HG03135 (cell line): ENCODE measurements around the gene MATCAP1.
A peak's percentile ranks its signal among the peaks of the same experiment; 100 is the strongest.

Experiments used
- ATAC-seq: cut with Tn5 transposase; IDR thresholded peaks from one replicate; pipeline ENCODE4 v1.9.1; 2021; ENCODE audit warnings: mild to moderate bottlenecking, moderate library complexity; ENCODE audit not compliant: unreplicated experiment

Gene MATCAP1

DNA sequence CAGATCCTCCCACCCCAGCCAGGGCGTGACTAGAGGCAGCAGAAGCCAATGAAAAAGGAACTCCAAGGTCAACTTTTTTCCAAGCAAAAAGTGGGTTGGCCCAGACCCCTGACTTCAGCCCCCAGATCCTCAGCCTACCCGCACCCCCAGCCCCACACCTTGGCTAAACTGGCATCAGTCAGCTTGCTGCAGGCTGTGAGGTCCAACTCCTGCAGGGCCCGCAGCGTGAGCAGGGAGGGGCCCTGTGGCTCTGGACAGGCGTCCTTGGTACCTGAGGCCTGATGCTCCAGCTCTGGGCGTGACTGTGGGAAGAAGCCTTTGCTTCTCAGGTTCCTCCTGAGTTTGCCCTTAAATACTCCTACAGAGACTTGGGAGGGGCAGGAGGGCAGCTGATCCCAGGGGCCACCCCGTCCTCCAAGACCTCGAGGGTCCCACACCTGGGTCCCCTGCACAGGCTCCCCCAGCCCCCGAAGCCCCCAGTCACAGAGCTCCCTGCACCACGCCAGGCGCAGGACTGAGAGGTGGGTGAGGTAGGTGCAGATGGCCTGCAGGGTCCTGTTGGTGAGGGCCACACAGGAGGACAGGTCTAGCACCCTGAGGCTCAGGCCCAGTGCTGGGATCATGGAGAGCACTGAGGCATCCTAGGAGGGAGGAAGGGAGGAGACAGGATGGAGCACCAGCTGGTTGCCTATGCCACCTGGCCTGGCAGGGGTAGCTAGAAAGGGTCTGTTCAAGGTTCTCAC is 24.6 kb upstream of the MATCAP1 start:
- no peak for ATAC-seq

DNA sequence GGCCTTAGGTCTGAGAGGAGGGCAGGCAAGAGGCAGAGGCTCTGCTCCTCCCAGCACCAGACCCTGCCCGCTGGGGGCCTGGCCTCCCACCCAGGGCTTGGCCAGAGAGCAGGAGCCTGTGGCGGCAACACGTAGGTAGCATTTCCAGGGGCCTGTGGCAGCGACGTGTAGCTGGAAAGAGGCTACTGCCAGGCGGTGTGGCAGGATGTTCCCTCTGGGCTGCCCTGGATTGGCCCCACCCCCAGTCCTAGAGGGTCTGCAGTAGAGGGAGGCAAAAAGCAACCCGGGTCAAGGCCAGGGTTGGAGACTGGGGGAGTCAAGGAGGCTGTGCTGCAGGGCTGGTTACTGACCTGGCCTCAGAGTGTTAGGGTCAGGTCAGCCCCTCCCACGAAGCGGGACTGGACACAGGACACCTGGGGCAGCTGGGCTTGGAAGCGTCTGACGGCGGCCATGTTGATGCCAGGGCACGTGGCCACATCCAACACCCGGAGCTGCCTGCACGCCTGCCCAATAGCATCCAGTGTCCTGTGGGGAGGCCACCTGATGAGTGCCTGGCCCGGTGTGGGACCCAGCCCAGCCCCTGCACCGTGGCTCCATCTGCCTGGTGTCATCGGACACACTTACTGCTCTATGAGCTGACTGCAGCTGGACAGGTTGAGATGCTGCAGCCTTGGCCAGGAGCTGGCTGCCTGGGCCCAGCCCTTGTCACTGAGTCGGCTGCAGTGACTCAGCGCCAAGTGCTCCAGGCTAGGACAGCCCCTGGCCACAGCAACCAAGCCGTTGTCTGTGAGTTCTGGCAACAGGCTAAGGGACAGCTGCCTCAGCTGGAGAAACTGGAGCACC is 23.7 kb upstream of the MATCAP1 start:
- ATAC-seq: no peak

DNA sequence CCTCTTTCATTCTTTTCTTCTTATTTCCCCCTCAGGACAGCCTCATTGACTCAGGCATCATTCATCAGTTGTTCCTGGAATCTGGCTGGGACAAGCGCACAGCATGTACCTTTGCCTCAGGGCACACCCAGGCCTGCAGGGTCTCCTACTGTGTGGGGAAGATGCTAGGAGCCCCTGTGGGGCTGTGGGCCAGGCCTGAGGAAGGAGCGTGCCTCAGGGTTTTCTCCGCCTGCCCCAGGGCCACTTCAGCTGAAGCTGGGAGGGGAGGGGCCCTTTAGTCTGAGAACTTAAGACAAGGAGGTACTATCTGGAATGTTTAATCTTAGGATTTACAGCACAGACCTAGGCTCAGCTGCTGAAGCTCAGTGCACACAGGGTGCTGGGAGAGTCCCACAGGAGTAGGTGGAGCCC is 23.1 kb upstream of the MATCAP1 start:
- no peak for ATAC-seq

DNA sequence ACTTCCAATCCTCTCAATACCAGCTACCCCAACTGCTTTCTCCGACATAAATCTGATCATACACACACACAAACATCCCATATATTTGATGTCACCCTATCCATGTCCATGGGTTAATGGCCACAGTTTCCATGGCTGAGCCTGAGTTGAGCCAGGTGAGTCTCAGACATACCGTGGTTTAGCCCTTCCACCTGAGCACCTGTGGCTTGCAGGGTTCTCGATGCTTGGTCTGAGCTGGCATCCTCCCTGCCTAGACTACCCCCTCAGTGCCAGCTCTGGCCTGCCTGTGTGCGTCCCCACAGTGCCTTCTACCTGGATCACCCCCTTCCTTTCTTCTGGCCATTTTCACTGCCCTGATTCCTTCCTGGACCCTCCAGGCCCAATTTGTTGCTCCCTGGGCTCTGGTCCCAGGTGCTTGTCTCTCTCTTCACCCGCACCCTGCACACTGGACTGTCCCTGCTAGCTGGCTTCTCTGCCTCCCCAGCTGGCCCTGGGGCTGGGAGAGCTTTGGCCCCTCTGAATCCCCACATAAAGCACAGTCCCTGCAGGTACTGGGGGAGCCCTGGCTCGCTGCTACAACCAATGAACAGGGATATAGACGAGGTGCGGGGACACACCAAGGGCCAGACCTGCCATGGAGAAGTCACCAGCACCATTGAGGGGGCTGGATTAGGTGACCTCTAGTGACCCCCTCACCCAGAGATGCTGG is 22.5 kb upstream of the MATCAP1 start:
- ATAC-seq: no peak

DNA sequence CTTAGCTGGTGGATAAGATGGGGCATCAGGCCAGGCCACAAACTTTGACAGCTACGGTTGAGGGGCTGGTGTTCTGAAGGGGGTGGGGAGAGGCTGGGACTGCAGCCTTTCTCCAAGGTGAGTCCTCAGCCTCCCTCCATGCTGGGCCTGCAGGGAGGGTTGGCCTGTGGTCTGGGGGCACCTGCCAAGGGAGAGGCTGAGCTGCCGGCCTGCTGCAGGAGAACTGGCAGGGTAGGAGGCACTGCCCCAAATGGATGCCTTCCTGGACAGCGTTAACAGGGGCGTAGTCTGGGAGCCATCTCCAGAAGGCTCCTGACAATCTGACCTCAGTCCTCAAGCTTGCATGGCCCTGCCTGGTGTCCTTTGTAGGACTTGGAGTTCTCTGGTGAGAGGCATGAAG is 20.3 kb upstream of the MATCAP1 start:
- ATAC-seq: no peak

DNA sequence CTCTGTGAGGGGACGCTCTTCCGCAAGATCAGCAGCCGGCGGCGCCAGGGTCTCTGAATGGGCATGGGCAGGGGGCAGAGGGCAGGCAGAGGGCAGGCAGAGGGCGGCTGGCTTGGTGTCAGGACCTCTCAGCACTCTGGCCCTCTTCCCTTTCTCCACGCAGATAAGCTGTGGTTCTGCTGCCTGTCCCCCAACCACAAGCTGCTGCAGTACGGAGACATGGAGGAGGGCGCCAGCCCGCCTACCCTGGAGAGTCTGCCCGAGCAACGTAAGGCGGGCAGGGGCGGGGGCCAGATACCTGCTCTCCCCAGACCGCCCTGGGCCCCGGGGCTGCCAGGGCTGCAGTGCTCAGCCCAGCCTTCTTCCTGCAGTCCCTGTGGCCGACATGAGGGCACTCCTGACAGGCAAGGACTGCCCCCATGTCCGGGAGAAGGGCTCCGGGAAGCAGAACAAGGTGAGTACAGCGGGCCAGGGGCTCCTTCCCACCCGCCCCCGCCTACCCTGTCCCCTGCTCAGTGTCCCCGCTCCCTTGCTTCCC is 19.3 kb upstream of the MATCAP1 start:
- no peak for ATAC-seq

DNA sequence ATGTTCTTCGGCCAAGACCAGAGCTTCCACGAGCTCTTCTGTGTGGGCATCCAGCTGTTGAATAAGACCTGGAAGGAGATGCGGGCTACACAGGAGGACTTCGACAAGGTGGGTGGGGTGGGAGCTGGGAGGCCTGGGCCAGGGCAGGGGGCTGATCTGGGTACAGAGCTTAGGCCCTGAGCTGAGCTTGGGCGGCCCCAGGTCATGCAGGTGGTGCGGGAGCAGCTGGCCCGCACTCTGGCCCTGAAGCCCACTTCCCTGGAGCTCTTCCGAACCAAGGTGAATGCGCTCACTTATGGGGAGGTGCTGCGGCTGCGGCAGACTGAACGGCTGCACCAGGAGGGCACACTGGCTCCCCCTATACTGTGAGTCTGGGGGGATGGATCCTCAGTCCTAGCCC is 18.7 kb upstream of the MATCAP1 start:
- no peak for ATAC-seq

DNA sequence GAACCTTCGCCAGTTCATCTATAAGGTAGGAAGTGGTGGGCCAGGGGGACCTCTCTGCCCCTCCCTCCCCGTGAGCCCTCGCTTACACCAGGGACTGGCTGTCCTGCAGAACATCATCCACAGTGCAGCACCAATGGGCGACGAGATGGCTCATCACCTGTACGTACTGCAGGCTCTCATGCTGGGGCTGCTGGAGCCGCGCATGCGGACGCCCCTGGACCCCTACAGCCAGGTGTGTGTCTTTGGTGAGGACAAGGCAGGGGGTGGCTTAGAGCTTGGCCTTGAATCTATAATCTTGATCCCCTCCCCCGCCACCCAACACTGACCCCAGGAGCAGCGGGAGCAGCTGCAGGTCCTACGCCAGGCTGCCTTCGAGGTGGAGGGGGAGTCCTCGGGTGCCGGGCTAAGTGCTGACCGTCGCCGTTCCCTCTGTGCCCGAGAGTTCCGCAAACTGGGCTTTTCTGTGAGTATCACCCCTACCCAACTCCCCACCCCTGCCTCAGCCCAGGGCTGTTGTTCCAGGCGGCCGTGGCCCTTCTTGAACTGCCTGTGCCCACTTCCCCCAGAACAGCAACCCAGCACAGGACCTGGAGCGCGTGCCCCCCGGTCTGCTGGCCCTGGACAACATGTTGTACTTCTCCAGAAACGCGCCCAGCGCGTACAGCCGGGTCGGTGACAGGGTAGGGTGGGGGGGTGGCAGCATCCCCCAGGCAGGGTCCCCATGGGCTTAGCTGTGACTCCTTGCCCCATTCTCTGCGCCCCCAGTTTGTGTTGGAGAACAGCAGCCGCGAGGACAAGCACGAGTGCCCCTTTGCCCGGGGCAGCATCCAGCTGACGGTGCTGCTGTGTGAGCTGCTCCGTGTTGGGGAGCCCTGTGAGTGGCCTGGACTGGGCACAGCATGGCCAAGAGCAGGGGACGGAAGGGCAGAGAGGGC is 17.9 kb upstream of the MATCAP1 start:
- no peak for ATAC-seq

DNA sequence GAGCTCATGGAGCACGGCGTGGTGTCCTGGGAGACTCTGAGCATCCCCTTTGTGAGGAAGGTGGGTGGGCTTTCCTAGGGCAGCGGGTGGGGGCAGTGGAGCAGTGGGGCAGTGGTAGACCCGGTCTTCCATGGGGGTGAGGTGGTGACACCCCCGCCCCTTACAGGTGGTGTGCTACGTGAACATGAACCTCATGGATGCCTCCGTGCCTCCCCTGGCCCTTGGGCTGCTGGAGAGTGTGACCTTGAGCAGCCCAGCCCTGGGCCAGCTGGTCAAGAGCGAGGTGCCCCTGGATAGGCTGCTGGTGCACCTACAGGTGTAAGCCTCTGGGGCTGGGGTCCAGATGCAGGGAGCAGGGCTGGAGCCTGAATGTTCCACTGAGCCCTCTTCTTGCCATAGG is 16.7 kb upstream of the MATCAP1 start:
- ATAC-seq: no peak

DNA sequence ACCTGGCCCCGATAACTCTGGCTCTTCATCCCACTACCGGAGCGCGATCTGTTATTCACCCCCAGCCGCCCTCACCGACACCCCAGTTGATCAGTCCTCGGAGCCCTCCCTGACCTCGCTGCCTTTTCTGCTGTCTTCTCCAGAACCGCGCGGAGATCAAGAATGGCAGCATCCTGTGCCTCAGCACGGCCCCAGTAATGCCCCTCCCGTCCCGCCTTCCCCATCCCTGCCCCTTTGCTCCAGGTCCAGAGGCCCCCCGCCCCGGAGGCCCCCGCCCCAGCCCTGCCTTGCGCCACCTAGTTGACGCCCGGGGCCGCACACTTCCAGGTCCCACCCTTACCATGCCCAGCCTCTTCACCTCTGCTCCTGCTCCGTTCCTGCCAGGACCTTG is 16.0 kb upstream of the MATCAP1 start:
- no peak for ATAC-seq

DNA sequence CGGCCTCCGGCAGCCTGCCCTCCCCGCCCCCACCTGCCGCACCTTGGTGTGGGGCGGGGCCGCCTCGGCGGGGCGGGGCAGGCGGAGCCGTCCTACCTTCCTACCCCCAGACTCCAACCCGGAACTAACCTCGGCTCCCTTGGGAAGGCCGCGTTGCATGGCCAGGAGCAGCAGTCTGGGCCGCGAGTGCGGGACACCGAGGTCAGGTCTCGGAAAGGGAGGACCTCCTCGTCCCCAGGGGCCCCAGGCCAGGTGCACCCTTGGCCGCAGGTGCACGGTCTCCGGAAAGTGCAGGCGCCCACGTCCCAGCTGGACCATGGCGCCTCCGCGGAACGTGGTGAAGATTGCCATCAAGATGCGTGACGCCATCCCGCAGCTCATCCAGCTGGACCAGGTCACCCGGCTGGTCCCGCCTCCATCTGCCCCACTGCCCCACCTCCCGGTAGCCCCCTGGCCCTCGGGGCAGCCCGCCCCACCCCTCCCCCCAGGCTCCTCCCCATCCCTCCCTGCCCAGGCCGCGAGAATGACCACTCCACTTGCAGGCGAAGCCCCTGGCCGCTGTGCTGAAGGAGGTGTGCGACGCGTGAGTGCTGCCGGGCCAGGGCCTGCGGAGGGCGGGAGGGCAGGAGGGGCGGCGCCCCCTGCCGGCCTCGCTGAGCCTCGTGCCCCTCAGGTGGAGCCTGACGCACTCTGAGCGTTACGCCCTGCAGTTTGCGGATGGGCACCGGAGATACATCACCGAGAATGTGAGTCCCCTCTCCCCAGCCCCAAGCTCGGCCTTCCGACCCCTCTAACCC is 15.4 kb upstream of the MATCAP1 start, which contains the start of gene ELMO3:
Gene ELMO3, plus strand, starts transcription at position 121 of the 797 bp plus-strand sequence. Its CDS starts 196 bp downstream, at position 317.
- no peak for ATAC-seq

DNA sequence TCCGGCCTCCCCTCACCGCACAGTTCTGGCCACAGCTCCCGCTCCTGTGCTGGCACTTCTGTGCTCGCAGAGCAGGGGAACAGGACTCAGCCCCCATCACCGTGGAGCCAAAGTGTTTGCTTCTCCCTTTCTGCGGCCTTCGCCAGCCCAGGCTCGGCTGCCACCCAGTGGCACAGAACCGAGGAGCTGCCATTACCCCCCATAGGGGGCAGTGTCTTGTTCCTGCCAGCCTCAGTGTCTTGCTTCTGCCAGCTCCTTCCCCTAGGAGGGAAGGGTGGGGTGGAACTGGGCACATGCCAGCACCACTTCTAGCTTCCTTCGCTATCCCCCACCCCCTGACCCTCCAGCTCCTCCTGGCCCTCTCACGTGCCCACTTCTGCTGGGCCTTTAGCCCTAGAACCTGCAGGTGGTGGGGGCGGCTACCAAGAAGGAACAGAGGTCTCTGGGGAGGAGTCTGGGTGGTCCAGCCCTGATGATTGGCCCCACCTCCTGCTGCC is 14.5 kb upstream of the MATCAP1 start:
- no peak for ATAC-seq

DNA sequence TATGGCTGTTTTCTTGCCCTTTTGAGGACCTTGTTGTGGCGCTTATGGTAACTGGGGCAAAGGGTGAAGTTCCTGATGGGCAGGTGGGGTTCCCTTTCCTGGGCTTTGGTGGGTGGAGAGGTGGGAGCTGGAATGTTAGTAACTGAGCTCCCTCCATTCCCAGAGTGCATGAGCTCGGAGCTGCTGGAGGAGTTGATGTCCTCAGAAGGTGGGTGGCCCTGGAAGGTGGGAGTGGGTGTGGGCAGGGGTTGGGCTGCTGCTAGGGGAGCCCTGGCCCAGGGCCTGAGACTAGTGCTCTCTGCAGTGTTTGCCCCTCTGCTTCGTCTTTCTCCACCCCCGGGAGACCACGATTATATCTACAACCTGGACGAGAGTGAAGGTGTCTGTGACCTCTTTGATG is 13.9 kb upstream of the MATCAP1 start:
- no peak for ATAC-seq

DNA sequence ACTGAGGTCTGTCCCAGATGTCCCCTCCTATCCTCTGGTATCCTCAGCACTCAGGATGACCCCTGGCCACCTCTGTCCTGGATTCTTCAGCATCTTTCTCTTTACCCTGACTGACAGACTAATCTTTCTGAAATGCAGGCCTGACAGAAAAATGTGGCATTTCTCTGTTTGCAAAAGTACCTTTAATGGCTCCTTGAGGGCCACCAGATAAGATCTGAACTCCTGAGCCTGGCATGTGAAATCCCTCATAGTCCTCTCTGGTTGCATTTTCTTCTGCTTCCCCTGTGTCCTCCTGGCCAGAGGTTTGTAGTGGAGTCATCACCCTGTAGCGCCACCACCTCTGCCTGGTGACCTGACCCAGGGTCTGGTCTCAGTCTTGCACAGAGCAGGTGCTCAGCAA is 13.1 kb upstream of the MATCAP1 start:
- ATAC-seq: no peak

DNA sequence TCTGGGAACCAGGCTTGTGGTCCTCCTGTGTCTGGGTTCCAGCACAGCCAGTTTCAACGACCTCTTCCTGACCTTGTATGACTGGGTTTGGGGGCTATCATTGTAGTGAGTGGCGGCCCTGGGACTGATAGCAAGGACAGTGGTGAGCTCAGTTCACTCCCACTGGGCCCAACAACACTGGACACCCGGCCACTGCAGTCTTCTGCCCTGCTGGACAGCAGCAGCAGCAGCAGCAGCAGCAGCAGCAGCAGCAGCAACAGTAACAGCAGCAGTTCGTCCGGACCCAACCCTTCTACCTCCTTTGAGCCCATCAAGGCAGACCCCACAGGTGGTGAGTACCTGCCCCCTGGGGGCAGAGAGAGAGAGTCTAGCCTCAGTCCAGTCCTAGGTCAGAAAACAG is 11.9 kb upstream of the MATCAP1 start:
- no peak for ATAC-seq

DNA sequence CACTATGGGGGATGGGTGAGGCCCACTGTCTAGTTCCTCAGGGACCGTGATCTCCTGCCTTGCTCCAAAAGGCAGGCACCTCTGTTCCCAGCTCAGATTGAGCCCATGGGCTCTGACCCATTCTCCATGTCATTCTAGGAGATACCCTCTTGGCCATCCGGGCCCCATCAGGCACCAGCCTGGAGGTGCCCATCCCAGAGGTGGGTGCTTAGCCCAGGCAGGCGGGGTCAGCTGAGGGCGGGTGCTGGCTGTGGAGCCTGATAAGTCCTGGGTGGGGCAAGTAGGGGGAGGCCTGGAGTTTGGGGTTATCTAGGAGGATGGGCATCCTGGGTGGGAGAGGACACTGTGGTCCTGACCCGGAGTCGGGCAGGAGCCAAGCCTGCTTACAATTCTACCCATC is 10.5 kb upstream of the MATCAP1 start:
- no peak for ATAC-seq

DNA sequence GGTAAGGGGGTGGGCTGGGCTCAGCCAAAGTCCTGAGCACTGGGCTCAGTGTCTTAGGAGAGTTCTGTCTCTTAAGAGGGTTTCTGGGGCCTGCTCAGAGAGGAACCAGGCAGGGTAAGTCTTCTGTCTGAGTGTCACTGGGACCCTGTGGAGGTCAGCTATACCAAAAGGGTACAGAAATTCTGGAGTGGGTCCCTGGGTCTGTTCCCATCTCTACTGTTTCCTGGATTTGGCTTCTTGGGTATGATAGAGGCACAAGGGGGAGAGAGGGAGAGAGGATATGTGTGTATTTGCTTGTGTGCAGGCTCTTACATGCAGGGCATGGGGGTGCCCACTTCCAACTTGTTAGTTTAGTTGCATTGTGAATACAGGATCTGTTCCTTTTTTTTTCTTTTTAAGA is 9.8 kb upstream of the MATCAP1 start:
- ATAC-seq: no peak

DNA sequence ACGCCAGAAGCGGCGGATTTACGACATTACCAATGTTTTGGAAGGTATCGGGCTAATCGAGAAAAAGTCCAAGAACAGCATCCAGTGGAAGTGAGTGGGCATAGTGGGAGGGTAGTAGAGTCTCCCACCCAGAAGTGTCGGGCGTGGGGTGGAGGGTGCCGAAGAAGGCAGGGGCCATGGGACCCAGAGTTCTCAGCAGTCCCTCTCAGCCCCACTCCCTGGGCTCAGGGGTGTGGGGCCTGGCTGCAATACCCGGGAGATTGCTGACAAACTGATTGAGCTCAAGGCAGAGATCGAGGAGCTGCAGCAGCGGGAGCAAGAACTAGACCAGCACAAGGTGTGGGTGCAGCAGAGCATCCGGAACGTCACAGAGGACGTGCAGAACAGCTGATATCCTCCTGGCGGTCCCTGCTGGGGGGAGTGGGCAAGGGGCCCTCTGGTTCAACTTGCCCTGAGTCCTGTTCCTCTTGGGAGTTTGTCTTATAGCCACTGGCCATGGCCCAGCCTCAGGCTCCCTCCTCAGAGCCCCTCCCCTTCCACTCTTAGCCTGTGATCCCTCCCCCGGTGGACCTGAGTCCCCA is 9.1 kb upstream of the MATCAP1 start:
- ATAC-seq: peak; percentile 2
